Endometrial microvascular endothelial cells (primary cell): ENCODE data around the gene CLEC18B. TPM values are rescaled to one million over a fixed set of nuclear protein-coding genes. Genes with fewer than 3 reads are reported as not detected.
"Not testable (repeated sequence)": the region's sequence is repeated elsewhere in the genome, so short reads cannot be mapped to it uniquely, and the experiment has no call there.

ENCODE experiments used
- in situ Hi-C: cut with HindIII; loops from 2 replicates; pipeline ENCODE4 v1.10.0; 2017; ENCODE audit warnings: low sequenced_read_pairs, low pct_unique_long_range_greater_than_20kb; ENCODE audit errors: inconsistent ontology term
- total RNA-seq: library from RNA; depleted of rRNA; stranded (reverse); fragments of >200 nt; gene quantifications from one replicate; pipeline ENCODE4 v1.2.3, GENCODE V29; 2015; ENCODE audit errors: inconsistent ontology term

Gene CLEC18B
- total RNA-seq, 1 donor from 2014 or later = not detected

- in situ Hi-C loops = not testable (repeated sequence)
Measured at GRCh38 chr16:74370338-74371135, 50.7 kb downstream of the CLEC18B start.

GRCh38 chr16:74368002-74368911, 53.0 kb downstream of the CLEC18B start:
- in situ Hi-C loops = not testable (repeated sequence)

GRCh38 chr16:74367469-74368001, 53.7 kb downstream of the CLEC18B start:
- in situ Hi-C loops = not testable (repeated sequence)

DNA sequence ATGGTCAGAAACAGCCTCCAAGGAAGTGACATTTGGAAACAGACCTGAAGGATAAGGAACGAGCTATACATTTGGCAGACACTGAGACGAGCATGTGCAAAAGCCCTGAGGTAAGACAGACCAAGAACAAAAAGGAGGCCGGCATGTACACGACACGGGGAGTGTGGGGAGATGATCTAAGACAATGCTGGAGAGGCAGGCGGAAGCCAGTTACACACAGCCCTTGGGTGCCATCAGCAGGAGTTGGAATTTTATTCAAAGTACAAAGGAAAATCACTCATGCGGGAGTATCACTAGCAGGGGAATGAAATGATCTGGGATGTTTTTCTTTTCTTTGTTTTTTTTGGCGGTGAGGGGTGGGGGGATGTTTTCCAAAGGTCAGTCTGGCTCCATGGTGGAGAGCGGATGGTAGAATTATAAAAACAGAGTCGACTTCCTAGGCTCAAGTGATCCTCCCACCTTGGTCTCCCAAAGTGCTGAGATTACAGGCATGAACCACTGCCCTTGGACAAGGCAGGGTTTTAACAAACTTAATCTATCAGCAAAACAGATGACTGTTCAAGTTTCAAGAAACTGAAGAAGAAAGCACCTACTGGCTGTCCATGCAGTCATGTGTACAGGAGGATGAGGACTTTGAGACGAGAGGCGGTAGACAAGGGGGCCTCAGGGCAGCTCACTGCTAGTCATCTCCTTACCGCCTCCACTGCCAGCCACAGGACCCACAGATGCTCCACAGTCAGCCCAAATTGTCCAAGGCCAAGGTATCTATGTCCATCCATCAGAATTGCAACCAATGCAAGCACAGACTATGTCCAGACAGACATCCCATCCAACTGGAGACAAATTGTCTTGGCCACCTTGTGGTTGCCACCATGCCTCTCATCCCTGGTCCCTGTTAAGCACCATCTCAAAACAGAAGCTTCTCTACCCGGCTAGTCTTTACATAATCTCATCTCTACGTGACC, 59.4 kb downstream of the CLEC18B start:
- in situ Hi-C loops = not testable (repeated sequence)

Other genes with a start within 250 kb of the CLEC18B start
- 90.0 TPM for gene PSMD7, start 124.7 kb downstream of the CLEC18B start, total RNA-seq
- not detected for gene NPIPB15, start 45.2 kb downstream of the CLEC18B start, total RNA-seq
- 115 TPM for gene GLG1, start 185.6 kb upstream of the CLEC18B start, total RNA-seq
- 36.9 TPM for gene RFWD3, start 245.4 kb upstream of the CLEC18B start, total RNA-seq